Astrocyte (in vitro differentiated cells and primary cell): ENCODE data around the gene TTLL7. TPM values are rescaled to one million over a fixed set of nuclear protein-coding genes. Genes with fewer than 3 reads are reported as not detected.

Source experiments
- DNase-seq: peaks from one replicate; pipeline ENCODE4 v3.0.0-alpha.2; 2010; ENCODE audit warnings: low read depth
- FAIRE-seq: peaks from 2 replicates; lab custom pipeline; 2011; peaks lifted over from hg19 to GRCh38; lab: Jason Lieb, UNC
- H2AFZ ChIP-seq: 2 replicates; pipeline ENCODE4 v1.6.0; 2012; ENCODE audit warnings: low read depth, low read length, inconsistent platforms
- H3K27ac ChIP-seq: 2 replicates; pipeline ENCODE4 v1.5.1; 2011; ENCODE audit warnings: low read depth, low read length, inconsistent platforms
- H3K27me3 ChIP-seq: 2 replicates; pipeline ENCODE4 v1.6.0; 2011; ENCODE audit warnings: low read length, inconsistent platforms; ENCODE audit not compliant: insufficient read depth
- H3K36me3 ChIP-seq: 2 replicates; pipeline ENCODE4 v1.5.1; 2011; ENCODE audit warnings: low read length, inconsistent platforms; ENCODE audit not compliant: insufficient read depth
- H3K4me1 ChIP-seq: 2 replicates; pipeline ENCODE4 v1.5.1; 2011; ENCODE audit warnings: low read length, inconsistent platforms; ENCODE audit not compliant: insufficient read depth
- H3K4me2 ChIP-seq: 2 replicates; pipeline ENCODE4 v1.6.0; 2012; ENCODE audit warnings: low read length, inconsistent platforms
- H3K4me3 ChIP-seq: 2 replicates; pipeline ENCODE4 v1.5.1; 2011; ENCODE audit warnings: low read depth, mild to moderate bottlenecking, low read length, inconsistent platforms; ENCODE audit not compliant: insufficient read depth
- H3K79me2 ChIP-seq: 2 replicates; pipeline ENCODE4 v1.6.0; 2012; ENCODE audit warnings: mild to moderate bottlenecking, low read length, inconsistent platforms; ENCODE audit not compliant: insufficient read depth
- H3K9ac ChIP-seq: 2 replicates; pipeline ENCODE4 v1.6.0; 2012; ENCODE audit warnings: mild to moderate bottlenecking, low read length, inconsistent platforms
- H3K9me3 ChIP-seq: 2 replicates; pipeline ENCODE4 v1.5.1; 2012; ENCODE audit warnings: low read depth, mild to moderate bottlenecking, low read length, inconsistent platforms; ENCODE audit not compliant: insufficient read depth
- H4K20me1 ChIP-seq: 2 replicates; pipeline ENCODE4 v1.6.0; 2012; ENCODE audit warnings: low read length, inconsistent platforms; ENCODE audit not compliant: insufficient read depth
- H3K27ac Mint-ChIP-seq: one replicate; pipeline ENCODE4 v1.8.0; 2021; ENCODE audit warnings: mild to moderate bottlenecking, mixed read lengths; ENCODE audit not compliant: unreplicated experiment
- H3K27me3 Mint-ChIP-seq: one replicate; pipeline ENCODE4 v1.8.0; 2021; ENCODE audit warnings: low read depth, mixed read lengths; ENCODE audit not compliant: unreplicated experiment
- H3K36me3 Mint-ChIP-seq: one replicate; pipeline ENCODE4 v1.8.0; 2021; ENCODE audit warnings: low read depth, mixed read lengths; ENCODE audit not compliant: unreplicated experiment
- H3K4me1 Mint-ChIP-seq: one replicate; pipeline ENCODE4 v1.8.0; 2021; ENCODE audit warnings: low read depth, mixed read lengths; ENCODE audit not compliant: unreplicated experiment
- H3K4me3 Mint-ChIP-seq: one replicate; pipeline ENCODE4 v1.8.0; 2021; ENCODE audit warnings: mild to moderate bottlenecking, moderate library complexity, mixed read lengths; ENCODE audit not compliant: unreplicated experiment
- H3K9me3 Mint-ChIP-seq: one replicate; pipeline ENCODE4 v1.8.0; 2021; ENCODE audit warnings: mild to moderate bottlenecking, mixed read lengths; ENCODE audit not compliant: unreplicated experiment
- CTCF ChIP-seq: IDR thresholded peaks from 2 replicates; pipeline ENCODE4 v1.5.1; 2011; ENCODE audit warnings: low read depth, mild to moderate bottlenecking, inconsistent platforms, low read length, moderate library complexity; ENCODE audit not compliant: insufficient read depth
- EZH2 ChIP-seq: IDR thresholded peaks from 2 replicates; pipeline ENCODE4 v1.6.1; 2012; ENCODE audit warnings: mild to moderate bottlenecking, low read length, inconsistent platforms; ENCODE audit not compliant: insufficient read depth
- total RNA-seq: library from RNA; stranded (reverse); gene quantifications from 2 replicates; pipeline ENCODE4 v1.2.1, GENCODE V29; 2021

TTLL7 gene
- total RNA-seq, 1 donor from 2014 or later: 28.5 TPM

DNA sequence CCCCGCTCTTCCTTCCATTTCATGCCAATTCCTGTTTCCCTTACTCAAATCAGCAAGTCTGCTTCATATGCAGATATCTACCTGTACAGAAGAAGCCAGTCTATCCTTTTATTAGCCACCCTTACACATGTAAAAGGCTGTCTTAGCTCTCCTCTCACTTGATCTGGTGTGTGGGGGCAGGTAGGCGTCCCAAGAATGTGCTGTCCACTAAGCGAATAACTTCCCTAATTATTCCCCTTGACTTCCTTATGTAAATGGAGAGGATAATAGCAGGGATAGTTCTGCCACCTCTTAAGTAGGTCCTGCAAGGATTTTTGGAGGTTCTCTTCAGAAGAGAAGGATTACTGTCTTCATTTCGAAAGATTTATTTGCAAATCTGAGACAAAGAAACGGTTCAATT lies 160.4 kb downstream of the TTLL7 start:
- no peak overlapping the region for H2AFZ ChIP-seq
- Mint-ChIP-seq H3K4me3 (no peak overlapping the region), H3K27ac (no peak overlapping the region), H3K36me3 (no peaks in the 10 kb centered on the region), H3K4me1 (peaks cover 8% of the 10 kb centered on the region), H3K9me3 (no peaks in the 10 kb centered on the region), H3K27me3 (no peaks in the 10 kb centered on the region)
- H3K79me2 ChIP-seq: no peaks in the 10 kb centered on the region
- H3K36me3 ChIP-seq: no peaks in the 10 kb centered on the region
- no peaks in the 10 kb centered on the region for H3K4me1 ChIP-seq
- H3K27me3 ChIP-seq: no peaks in the 10 kb centered on the region
- no peak overlapping the region for H3K9ac ChIP-seq
- no peak for TF ChIP-seq CTCF
- TF ChIP-seq EZH2: no peak
- no peak for DNase-seq
- H4K20me1 ChIP-seq: no peaks in the 10 kb centered on the region
- no peak overlapping the region for H3K4me3 ChIP-seq
- H3K4me2 ChIP-seq: no peak overlapping the region
- no peaks in the 10 kb centered on the region for H3K9me3 ChIP-seq
- no peak for FAIRE-seq
- no peak overlapping the region for H3K27ac ChIP-seq

- Mint-ChIP-seq H3K27me3 (no peaks in the 10 kb centered on the region), H3K9me3 (no peaks in the 10 kb centered on the region), H3K4me1 (peaks cover 8% of the 10 kb centered on the region), H3K4me3 (no peak overlapping the region), H3K36me3 (no peaks in the 10 kb centered on the region), H3K27ac (no peak overlapping the region)
- Histone ChIP-seq H3K36me3 (no peaks in the 10 kb centered on the region), H2AFZ (no peak overlapping the region), H3K9ac (no peak overlapping the region), H3K27me3 (no peaks in the 10 kb centered on the region), H3K27ac (no peak overlapping the region), H3K4me3 (no peak overlapping the region), H3K4me2 (no peak overlapping the region), H3K9me3 (no peaks in the 10 kb centered on the region), H3K79me2 (no peaks in the 10 kb centered on the region), H4K20me1 (no peaks in the 10 kb centered on the region), H3K4me1 (no peaks in the 10 kb centered on the region)
- TF ChIP-seq EZH2 (no peak), CTCF (no peak)
- FAIRE-seq (no peak), DNase-seq (no peak)
Observed at GRCh38 chr1:83836543-83836942, 162.4 kb downstream of the TTLL7 start.

DNA sequence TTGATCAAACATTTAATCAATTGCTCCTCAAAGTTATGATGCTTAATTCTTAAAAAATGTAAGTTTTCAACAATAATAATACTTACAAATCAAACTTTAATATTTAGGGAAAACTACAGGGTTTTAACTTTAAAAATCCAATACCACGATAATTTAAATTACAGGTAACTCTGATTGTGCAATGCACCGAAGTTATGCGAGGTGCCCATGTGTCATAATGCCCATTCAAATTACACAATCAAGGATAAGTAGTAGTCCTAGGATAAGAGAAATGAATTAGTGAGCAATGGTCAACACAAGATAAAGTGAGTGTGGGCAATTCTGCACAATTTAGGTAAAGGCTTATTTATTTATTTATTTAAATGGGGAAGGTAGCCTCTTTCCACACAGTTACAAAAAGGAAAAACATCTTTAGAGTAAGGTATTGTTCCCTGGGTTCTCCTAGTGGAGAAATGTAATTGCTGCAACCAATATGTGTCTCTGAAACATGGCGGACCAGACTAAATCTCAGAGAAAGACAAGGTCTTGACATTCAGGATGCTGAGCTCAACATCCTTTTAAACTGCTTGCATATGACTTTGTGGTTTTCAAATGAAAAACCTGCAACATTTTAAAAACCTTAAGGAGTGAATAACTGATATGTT lies 164.2 kb downstream of the TTLL7 start:
- H3K9me3 ChIP-seq: no peaks in the 10 kb centered on the region
- no peaks in the 10 kb centered on the region for H3K79me2 ChIP-seq
- FAIRE-seq (no peak), DNase-seq (no peak)
- peaks cover 4% of the 10 kb centered on the region for H3K4me1 Mint-ChIP-seq
- no peaks in the 10 kb centered on the region for H3K36me3 Mint-ChIP-seq
- H3K27ac ChIP-seq: no peak overlapping the region
- H2AFZ ChIP-seq: no peak overlapping the region
- H3K9me3 Mint-ChIP-seq: no peaks in the 10 kb centered on the region
- H3K27ac Mint-ChIP-seq: no peak overlapping the region
- TF ChIP-seq EZH2 (no peak), CTCF (no peak)
- H3K27me3 ChIP-seq: no peaks in the 10 kb centered on the region
- no peak overlapping the region for H3K4me3 ChIP-seq
- H3K36me3 ChIP-seq: no peaks in the 10 kb centered on the region
- no peaks in the 10 kb centered on the region for H4K20me1 ChIP-seq
- H3K4me3 Mint-ChIP-seq: no peak overlapping the region
- no peaks in the 10 kb centered on the region for H3K27me3 Mint-ChIP-seq
- H3K4me1 ChIP-seq: no peaks in the 10 kb centered on the region
- H3K9ac ChIP-seq: no peak overlapping the region
- no peak overlapping the region for H3K4me2 ChIP-seq
